Muscle of arm (tissue), 12 donors: ENCODE data around the gene L1TD1. TPM values are rescaled to one million over a fixed set of nuclear protein-coding genes. Genes with fewer than 3 reads are reported as not detected.
"Not testable (repeated sequence)": the region's sequence is repeated elsewhere in the genome, so short reads cannot be mapped to it uniquely, and the experiment has no call there.

ENCODE experiments used
- DNase-seq: peaks from one replicate; pipeline ENCODE4 v3.0.0-alpha.2; 2013
- polyA plus RNA-seq, 12 donors: library from polyadenylated mRNA; unstranded; fragments of 120-200 nt; gene quantifications; one replicate each; pipeline ENCODE4 v1.2.1, GENCODE V29; 2013; ENCODE audit not compliant: insufficient read length in 12 of 12

L1TD1 gene
- polyA plus RNA-seq, 12 donors = 0.74 to 4.7 (median 1.7) TPM; not detected in 1

DNA sequence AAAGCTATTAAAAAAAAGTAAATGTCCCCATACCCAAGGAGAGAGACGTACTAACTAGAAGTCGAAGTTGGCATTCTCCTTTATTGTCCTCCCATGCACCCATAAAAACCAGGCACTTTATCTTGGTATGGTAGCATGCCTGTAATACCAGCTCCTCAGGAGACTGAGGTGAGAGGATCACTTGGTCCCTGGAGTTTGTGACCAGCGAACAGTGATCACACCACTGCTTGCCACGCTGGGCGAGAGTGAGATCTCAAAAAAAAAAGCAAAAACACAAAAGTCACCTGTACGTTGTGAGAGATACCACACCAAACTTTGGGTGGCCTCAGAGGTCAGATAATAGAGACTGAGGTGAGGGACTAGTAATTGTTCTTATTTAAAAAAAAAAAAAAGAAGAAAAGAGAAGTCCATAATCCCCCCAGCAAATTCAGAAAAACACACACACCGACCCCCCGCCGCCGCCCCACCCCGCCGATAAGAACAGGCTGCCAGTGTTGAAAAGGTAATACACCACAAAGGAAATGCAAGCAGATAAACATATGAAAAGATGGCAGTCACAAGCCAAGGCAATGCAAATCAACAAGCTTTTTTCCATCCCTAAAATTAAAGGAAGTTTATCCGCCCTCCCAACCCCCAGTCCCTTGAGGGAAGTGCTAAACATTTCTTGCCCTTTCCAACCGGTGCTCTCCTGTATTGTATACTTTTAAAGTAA, 3.6 kb downstream of the L1TD1 start:
- no peak for DNase-seq

DNA sequence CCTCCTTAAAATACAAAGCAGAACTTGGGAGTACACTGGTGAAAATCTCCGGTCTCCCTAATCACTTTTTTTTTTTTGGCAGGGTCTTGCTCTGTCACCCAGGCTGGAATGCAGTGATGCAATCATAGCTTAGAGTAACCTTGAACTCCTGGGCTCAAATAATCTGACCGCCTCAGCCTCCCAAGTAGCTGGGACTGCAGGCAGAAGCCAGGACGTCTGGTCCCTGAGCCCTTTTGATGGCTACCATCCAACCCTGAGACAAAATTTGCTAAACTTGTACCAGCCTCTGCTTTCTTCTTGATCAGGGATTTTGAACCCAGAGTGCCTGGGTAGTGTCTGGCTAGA, 4.1 kb downstream of the L1TD1 start:
- DNase-seq = no peak

DNA sequence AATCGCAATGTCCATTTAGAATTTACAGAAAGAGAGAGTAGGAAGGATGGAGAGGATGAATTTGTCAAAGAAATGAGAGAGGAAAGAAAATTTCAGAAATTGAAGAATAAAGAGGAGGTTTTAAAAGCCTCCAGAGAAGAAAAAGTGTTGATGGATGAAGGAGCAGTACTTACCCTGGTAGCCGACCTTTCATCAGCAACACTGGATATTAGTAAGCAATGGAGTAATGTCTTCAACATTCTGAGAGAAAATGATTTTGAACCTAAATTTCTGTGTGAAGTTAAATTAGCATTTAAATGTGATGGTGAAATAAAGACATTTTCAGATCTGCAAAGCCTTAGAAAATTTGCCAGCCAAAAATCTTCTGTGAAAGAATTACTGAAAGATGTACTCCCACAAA, 12.5 kb downstream of the L1TD1 start:
- no peak for DNase-seq

DNA sequence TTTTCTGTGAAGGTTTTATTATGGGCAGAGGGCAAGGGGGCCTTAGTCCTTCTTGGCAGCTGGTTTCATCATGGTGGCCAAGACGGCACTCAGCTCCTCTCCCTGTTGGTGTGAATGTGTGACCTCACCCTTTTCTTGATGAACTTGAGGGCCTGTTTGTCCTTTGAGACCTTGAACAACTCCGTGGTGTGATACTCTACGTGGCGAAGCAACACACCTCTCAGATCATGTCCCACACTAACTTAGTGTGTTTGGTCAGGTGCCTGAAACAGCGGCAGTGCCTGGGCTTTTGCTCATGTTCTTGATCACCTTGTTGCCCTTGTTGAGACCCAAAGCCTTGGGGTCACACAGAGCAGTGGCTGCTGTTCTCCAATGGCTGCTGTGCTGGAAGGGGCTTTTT, 13.4 kb downstream of the L1TD1 start:
- DNase-seq = no peak

DNA sequence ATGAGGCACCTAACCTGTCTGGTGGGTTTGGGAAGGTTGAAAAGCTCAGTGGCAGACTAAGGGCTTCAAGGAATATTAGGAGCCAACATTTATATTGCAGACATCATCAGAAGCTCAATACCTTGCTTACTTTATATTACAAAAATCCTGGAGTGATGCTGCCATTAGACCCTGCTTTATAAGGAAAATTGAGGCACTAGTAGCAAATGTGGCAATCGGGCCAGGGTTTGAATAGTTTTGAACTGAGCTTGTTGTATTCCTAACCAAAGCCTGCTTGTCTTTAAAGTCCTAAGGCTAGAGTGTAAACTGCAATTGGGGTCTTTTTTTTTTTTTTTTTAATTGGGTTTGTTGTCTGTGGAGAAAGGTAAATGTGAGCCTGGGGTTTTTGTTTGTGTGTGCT, 14.3 kb downstream of the L1TD1 start:
- no peak for DNase-seq

DNA sequence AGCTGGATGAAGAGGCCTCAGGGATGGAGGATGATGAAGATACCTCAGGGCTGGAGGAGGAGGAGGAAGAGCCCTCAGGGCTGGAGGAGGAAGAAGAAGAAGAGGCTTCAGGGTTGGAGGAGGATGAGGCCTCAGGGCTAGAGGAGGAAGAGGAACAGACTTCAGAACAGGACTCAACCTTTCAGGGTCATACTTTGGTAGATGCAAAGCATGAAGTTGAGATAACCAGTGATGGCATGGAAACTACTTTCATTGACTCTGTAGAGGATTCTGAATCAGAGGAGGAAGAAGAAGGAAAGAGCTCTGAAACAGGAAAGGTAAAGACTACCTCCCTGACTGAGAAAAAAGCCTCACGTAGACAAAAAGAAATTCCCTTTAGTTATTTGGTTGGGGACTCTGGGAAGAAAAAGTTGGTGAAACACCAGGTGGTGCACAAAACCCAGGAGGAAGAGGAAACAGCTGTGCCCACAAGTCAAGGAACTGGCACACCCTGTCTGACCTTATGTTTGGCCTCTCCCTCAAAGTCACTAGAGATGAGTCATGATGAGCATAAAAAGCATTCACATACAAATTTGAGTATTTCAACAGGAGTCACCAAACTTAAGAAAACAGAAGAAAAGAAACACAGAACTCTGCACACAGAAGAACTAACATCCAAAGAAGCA, 15.4 kb downstream of the L1TD1 start:
- no peak for DNase-seq

DNA sequence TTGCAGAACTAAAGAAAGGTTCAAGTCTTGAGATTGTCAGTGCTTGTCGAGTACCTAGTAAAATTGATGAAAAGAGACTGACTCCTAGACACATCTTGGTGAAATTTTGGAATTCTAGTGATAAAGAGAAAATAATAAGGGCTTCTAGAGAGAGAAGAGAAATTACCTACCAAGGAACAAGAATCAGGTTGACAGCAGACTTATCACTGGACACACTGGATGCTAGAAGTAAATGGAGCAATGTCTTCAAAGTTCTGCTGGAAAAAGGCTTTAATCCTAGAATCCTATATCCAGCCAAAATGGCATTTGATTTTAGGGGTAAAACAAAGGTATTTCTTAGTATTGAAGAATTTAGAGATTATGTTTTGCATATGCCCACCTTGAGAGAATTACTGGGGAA, 16.3 kb downstream of the L1TD1 start:
- no peak for DNase-seq

DNA sequence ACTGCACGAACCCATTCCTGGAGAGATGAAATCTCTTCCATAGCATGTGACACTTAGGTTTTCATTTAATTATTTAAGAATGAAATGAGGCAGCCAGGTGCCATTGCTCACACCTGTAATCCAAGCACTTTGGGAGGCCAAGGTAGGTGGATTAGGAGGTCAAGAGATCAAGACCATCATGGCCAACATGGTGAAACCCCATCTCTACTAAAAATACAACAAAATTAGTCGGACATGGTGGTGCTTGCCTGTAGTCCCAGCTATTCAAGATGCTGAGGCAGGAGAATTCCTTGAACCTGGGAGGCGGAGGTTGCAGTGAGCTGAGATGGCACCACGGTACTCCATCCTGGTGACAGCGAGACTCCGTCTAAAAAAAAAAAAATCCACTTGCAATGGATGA, 17.8 kb downstream of the L1TD1 start:
- no peak for DNase-seq

DNA sequence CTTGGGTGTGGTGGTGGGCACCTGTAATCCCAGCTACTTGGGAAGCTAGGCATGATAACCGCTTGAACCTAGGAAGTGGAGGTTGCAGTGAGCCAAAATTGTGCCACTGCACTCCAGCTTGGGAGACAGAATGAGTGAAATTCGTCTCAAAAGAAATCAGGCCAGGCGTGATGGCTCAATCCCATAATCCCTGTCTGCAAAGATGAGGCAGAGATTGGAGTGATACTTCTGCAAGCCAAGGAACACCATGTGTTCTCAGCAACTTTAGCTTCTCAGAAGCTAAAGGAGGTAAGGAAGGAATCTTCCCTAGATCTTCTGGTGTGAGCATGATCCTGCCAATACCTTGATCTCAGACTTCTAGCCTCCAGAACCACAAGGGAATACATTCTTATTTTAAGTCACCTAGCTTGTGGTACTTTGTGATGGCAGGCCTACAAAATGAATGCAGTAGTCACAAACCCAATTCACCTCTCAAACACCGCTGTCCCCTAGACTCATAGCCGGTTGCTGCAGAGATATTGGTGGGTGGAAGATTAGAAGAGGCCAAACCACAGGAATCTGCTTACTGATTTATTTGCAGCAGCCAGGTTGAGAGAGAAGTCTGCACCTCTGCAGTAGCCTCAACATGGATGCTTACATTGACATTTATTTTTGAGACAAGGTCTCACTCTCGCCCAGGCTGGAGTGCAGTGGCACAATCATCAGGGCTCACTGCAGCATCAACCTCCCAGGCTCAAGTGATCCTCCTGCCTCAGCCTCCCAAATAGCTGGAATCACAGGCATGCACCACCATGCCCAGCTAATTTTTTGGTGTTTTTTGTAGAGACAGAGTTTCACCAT, 18.6 kb downstream of the L1TD1 start:
- DNase-seq = no peak

DNA sequence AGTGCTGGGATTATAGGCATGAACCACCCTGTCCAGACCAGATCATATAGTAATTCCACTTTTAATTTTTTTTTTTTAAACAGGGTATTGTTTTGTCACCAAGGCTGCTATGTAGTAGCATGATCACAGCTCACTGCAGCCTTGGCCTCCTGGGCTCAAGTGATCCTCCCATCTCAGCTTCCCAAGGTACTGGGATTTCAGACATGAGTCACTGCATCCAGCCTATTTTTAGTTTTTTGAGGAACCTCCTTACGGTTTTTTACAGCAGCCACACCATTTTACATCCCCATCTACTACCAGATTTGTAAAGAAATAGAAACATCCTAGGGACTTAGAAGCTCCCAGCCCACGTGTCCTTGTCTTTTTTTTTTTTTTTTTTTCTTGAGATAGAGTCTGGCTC, 24.0 kb downstream of the L1TD1 start:
- DNase-seq = no peak

DNA sequence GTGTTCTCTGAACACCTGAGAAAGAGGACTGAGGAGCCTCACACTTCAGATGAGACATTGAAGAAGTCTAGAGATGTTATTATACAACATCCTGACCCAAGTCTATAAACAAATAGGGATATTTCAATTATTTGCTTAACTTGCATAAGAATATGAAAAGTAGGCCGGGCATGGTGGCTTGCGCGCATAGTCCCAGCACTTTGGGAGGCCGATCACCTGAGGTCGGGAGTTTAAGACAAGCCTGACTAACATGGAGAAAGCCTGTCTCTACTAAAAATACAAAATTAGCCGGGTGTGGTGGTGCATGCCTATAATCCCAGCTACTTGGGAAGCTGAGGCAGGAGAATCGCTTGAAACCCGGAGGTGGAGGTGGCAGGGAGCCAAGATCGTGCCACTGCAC, 25.8 kb downstream of the L1TD1 start:
- DNase-seq = not testable (repeated sequence)

DNA sequence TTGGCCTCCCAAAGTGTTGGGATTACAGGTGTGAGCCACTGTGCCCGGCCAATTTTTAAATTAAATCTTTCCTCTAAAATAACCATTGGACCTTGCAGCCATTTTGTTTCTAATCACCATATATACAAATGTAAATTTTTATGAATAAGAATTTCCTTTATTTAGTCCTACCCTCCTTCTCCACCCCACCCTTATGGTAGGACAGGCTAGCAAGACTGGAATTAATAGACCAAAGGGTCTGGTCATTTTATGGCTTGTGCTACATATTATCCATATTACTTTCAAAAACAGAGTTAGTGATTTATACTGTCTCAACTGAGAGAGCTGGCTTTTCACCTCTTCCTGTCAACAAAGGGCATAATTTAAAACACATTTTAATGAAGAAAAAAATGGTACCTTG, 26.5 kb downstream of the L1TD1 start:
- DNase-seq = no peak

DNA sequence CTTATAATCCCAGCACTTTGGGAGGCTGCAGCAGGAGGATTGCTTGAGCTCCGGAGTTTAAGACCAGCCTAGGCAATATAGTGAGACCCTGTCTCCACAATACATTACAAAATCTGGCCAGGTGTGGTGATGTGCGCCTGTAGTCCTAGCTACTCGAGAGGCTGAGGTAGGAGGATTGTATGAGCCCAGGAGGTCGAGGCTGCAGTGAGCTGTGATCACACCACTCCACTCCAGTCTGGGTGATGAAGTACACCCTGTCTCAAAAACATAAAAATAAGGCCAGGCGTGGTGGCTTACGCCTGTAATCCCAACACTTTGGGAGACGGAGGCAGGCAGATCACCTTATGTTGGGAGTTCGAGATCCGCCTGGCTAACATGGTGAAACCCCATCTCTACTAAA, 27.7 kb downstream of the L1TD1 start:
- DNase-seq = no peak

DNA sequence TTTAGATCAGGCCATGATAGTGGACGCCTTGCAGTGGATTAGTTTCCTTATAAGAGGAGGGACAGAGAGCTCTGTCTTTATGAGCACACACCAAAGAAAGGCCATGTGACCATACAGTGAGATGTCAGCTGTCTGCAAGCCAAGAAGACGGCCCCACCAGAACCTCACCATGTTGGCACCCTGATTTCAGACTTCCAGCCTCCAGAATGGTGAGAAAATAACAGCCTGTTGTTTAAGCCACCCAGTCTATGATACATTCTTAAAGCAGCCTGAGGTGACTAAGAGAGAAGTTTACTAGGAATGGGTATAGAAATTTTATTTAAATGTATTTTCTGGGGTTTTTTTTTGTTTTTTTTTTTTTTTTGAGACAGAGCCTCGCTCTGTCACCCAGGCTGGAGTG, 29.5 kb downstream of the L1TD1 start:
- no peak for DNase-seq

DNA sequence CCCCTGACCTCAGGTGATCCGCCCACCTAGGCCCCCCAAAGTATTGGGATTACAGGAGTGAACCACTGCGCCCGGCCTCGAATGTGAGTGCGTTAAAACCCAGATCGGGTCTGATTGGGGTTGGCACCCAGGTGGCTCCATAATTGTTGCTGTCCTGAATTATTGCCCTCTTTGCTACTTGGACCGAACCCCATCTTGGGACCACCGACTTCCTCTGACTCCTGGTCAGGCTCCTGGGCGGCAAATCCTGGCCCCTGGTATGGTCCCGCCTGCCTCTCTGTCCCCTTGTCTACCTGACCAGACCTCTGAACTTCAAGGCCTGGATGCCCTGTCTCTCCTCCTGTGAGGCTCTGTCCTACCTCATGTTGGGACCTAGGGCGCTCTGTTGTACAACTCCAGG, 32.8 kb downstream of the L1TD1 start:
- no peak for DNase-seq

DNA sequence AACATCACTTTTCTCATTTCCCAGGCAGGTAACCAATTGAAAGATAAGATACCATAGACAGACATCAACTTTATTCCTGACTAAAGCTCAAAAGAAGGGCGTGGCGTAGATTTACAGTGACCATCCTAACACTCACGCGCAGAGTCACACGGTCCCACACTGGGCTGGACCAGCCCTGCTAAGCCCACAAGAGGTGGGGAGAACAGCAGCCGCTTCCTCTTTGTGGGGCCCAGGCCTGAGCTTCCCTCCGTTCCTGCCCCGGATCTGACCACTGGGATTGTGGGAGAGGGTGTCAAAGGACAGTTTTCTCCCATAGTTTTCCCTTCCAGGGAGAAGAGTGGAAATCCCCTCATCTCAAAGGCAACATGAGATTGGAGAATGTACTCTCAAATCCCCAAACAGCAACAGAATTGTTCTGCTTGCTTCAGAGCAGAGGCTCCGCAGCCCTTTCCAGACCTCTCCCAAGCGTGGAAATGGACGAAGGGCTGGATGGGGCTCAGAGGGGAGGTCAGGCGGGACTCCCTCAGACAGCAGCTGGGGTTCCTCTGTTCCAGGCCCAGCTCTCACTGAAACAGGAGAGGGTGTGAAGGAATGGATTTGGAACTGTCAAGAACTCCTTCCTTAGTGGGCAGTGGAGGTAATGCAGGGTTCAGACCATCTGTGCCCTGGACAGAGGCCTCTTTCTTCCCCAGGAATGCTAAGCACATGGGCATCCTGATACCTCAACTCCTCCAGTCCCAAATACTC, 33.7 kb downstream of the L1TD1 start:
- DNase-seq = no peak

DNA sequence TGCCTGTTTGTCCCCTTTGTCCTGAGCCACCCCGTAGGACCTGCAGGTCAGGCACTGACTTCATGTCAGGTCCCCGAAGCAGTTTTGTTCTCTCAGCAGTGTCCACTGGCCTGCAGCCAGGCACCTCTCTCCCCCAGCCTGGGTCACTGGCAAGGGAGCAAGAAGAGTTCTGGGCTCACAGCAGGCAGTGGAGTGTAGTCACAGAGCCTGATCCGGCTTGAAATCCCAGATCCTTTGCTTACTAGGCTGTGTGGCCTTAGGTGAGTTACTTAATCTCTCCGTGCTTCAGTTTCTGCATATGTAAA, 34.2 kb downstream of the L1TD1 start:
- no peak for DNase-seq

DNA sequence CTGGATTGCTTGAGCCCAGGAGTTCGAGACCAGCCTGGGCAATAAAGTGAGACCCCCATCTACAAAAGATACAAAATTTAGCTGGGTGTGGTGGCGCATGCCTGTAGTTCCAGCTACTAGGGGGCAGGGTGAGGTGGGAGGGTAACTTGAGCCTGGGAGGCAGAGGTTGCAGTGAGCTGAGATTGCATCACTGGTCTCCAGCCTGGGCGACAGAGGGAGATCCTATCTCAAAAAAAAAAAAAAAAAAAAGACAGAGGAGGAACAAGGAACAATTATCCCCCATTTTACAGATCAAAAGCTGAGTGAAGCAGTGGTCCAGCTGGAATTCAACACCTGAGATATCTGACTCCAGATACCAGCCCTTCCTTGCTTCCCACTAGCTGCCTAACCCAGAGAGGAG, 34.8 kb downstream of the L1TD1 start:
- DNase-seq = no peak

DNA sequence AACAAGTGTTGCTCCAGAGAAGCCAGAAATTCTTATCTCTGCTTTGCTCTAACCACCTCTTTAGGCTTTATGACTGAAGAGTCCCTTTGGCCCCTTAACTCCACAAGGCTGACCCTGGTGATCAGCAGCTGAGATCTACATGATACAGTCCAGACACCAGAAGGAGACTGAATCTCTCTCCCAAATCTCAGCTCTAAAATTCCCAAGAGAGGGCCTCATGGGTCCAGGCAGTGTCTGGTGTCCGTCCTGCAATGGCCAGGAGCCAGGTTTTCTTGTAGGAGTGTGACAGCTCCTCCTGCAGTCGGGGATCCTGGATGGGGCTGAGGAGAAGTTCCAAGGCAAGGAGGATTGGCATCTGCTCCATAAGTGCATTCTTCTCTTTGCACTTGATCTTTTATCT, 35.3 kb downstream of the L1TD1 start:
- no peak for DNase-seq

DNA sequence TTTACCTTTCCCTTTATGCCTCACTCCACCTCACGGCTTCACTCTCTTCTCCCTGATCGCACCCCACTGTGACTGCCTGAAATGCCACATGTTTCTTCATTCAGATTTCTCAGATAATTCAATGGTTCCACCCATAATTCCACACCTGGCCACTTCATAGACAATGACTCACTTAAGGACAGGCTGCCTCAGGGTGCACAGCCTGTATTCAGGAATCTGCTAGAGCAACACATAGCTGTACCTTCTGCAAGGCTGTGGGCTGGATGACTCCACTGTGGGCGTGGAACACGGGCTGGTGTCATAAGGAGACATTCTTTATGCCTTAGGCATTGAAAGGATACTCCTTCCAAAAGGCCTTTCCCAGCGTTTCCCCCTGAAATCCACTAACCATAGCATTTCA, 36.1 kb downstream of the L1TD1 start:
- no peak for DNase-seq

DNA sequence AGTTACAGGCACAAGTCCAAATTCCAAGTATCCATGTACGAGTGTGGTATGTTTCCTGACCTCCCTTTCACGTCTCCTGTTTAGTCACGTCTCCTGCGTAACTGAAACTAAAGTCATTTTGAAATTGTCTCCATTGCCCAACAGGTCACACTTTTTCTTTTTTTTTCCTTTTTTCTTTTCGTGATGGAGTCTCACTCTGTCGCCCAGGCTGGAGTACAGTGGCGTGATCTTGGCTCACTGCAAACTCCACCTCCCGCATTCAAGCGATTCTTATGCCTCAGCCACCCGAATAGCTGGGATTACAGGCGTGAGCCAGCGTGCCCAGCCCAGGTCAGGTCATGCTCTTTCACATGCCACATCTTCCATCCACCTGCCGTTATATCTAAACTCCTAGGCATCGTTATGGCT, 38.2 kb downstream of the L1TD1 start:
- DNase-seq = no peak

DNA sequence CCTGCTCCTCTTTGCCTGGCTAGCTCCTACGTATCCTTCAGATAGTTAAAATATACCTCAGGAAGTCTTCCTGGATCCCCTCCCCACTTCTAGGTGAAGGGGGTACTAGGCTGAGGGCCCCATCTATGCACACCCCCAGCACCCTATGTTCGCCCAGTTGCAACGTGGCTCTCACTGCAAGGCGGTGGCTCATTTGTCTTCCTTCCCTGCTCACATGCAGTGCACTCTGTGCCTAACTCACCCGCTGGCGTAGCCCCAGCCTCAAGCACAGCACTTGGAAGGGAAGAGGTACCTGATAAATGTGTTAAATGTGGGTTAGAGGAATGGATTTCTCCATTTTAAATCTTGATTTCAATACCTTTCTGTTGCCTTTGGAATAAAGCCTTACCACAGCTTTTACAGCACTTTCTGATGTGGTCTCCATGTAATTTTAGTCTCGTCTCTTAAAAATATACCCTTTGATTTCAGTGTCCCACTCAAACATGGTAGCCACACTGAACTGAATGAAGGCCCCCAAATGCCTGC, 39.3 kb downstream of the L1TD1 start:
- no peak for DNase-seq
